RWPE2 (cell line): ENCODE data around the gene POLR1B.

ENCODE experiments used
- ATAC-seq: fragments of 200-7000 bp; cut with Tn5 transposase; 3 replicates; pipeline ENCODE4 v1.9.1; 2021; ENCODE audit warnings: low read depth
- DNase-seq: peaks from one replicate; pipeline ENCODE4 v3.0.0-alpha.2; 2020; ENCODE audit warnings: low spot score
- H3K27ac ChIP-seq: fragments of 450-650 bp; 2 replicates; pipeline ENCODE4 v1.5.1; 2017; ENCODE audit warnings: mild to moderate bottlenecking; ENCODE audit not compliant: poor library complexity, severe bottlenecking
- H3K27me3 ChIP-seq: fragments of 250-450 bp; sonication (Bioruptor Pico); 2 replicates; pipeline ENCODE4 v1.5.1; 2021; ENCODE audit warnings: mild to moderate bottlenecking, moderate library complexity; ENCODE audit not compliant: insufficient read depth, poor library complexity, severe bottlenecking
- H3K36me3 ChIP-seq: fragments of 250-450 bp; sonication (Bioruptor Pico); 2 replicates; pipeline ENCODE4 v1.5.1; 2020; ENCODE audit warnings: low read depth, mild to moderate bottlenecking, moderate library complexity
- H3K4me1 ChIP-seq: fragments of 250-450 bp; sonication (Bioruptor Pico); 2 replicates; pipeline ENCODE4 v1.5.1; 2021; ENCODE audit warnings: mild to moderate bottlenecking, moderate library complexity; ENCODE audit not compliant: insufficient read depth, poor library complexity, severe bottlenecking
- H3K4me3 ChIP-seq: fragments of 250-450 bp; sonication (Bioruptor Pico); 2 replicates; pipeline ENCODE4 v1.5.1; 2021; ENCODE audit warnings: mild to moderate bottlenecking, moderate library complexity; ENCODE audit not compliant: severe bottlenecking
- H3K9me3 ChIP-seq: fragments of 250-450 bp; sonication (Bioruptor Pico); 2 replicates; pipeline ENCODE4 v1.5.1; 2021; ENCODE audit warnings: mild to moderate bottlenecking, moderate library complexity; ENCODE audit not compliant: severe bottlenecking
- CTCF ChIP-seq: fragments of 450-650 bp; IDR thresholded peaks from one replicate; pipeline ENCODE4 v1.5.1; 2017; ENCODE audit warnings: mild to moderate bottlenecking, moderate library complexity; ENCODE audit not compliant: poor library complexity, severe bottlenecking

Gene POLR1B

GRCh38 chr2:112623913-112624777 lies 81.9 kb downstream of the POLR1B start:
- no peak for TF ChIP-seq CTCF
- no peak overlapping the region for H3K4me3 ChIP-seq
- ATAC-seq, result peak; percentile 69
- H3K27me3 ChIP-seq, result no peaks in the 10 kb centered on the region
- H3K27ac ChIP-seq, result peak overlapping the region; percentile 99
- peaks cover 60% of the 10 kb centered on the region for H3K4me1 ChIP-seq
- DNase-seq, result peak; percentile 94
- no peaks in the 10 kb centered on the region for H3K36me3 ChIP-seq
- H3K9me3 ChIP-seq, result no peaks in the 10 kb centered on the region

GRCh38 chr2:112625474-112626114 lies 83.3 kb downstream of the POLR1B start:
- H3K9me3 ChIP-seq, result no peaks in the 10 kb centered on the region
- no peak for TF ChIP-seq CTCF
- ATAC-seq (no peak), DNase-seq (no peak)
- no peak overlapping the region for H3K4me3 ChIP-seq
- H3K27me3 ChIP-seq, result no peaks in the 10 kb centered on the region
- no peaks in the 10 kb centered on the region for H3K36me3 ChIP-seq
- H3K27ac ChIP-seq, result peak overlapping the region; percentile 99
- H3K4me1 ChIP-seq, result peaks cover 69% of the 10 kb centered on the region

GRCh38 chr2:112626604-112627059 lies 84.4 kb downstream of the POLR1B start:
- DNase-seq (no peak), ATAC-seq (peak; percentile 40)
- H3K27ac ChIP-seq, result peak overlapping the region; percentile 99

More at GRCh38 chr2:112626604-112627059, 84.4 kb downstream of the POLR1B start:
- Histone ChIP-seq H3K9me3 (no peaks in the 10 kb centered on the region), H3K4me1 (peaks cover 73% of the 10 kb centered on the region), H3K36me3 (no peaks in the 10 kb centered on the region), H3K4me3 (no peak overlapping the region), H3K27me3 (no peaks in the 10 kb centered on the region)
- peak; percentile 95 for TF ChIP-seq CTCF
